ENCODE results near the gene TGFA.

TGFA gene

GRCh38 chr2:70425682-70426301 is 127.8 kb downstream of the TGFA start:
- Histone ChIP-seq H3K27ac (ENCODE audit: low read length) (no peak overlapping the region), H3K9me3 (ENCODE audit: insufficient read depth, low read depth, low read length) (no peaks in the 10 kb centered on the region), H3K9ac (ENCODE audit: low read depth, low read length) (no peak overlapping the region), H3K4me1 (ENCODE audit: insufficient read depth, low read length) (no peaks in the 10 kb centered on the region), H3K27me3 (ENCODE audit: insufficient read depth, low read length) (no peaks in the 10 kb centered on the region), H3K36me3 (ENCODE audit: insufficient read depth, low read depth, low read length) (no peaks in the 10 kb centered on the region), H3K4me3 (ENCODE audit: low read length) (no peak overlapping the region)

DNA sequence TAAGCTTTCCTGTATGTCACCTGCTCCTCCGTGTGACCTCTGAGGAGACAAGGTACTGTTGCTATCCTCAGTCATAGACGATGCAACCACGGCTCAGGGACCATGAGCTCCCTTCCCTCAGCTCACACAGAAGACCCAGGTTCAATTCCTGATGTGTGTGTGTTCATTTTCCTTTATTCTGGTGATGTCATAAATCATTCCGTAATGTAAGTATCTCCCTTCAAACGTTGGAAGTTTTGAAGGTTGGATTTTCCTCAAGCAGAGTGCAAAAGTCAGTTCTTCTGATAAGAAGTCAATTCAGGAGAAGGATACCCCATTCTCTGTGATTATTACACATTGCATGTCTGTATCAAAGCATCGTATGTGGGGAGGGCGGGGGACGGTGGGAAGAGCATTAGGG is 132.9 kb downstream of the TGFA start:
- Histone ChIP-seq H3K4me1 (ENCODE audit: insufficient read depth, low read length) (no peaks in the 10 kb centered on the region), H3K27ac (ENCODE audit: low read length) (no peak overlapping the region), H3K36me3 (ENCODE audit: insufficient read depth, low read depth, low read length) (no peaks in the 10 kb centered on the region), H3K27me3 (ENCODE audit: insufficient read depth, low read length) (no peaks in the 10 kb centered on the region), H3K9me3 (ENCODE audit: insufficient read depth, low read depth, low read length) (no peaks in the 10 kb centered on the region), H3K9ac (ENCODE audit: low read depth, low read length) (no peak overlapping the region), H3K4me3 (ENCODE audit: low read length) (no peak overlapping the region)

DNA sequence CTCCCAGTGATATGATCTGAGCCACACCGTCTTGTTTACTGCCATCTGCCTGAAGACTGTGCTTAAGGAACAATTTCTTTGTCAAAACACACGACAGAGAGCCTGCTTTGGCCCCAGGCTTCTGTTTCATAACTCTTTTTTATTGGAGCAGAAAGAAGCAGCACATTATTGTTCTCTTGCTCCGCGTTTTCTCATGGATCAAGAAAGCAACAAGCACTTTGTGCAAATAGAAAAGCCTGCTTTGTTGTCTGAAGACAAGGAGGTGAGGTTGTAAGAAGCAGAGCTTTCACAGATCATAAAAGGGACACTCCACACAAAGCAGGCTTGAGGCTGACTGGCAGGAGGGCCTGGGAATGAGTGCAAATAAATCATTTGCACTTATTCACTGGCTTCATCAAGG is 133.5 kb downstream of the TGFA start:
- Histone ChIP-seq H3K27me3 (ENCODE audit: insufficient read depth, low read length) (no peaks in the 10 kb centered on the region), H3K27ac (ENCODE audit: low read length) (no peak overlapping the region), H3K9me3 (ENCODE audit: insufficient read depth, low read depth, low read length) (no peaks in the 10 kb centered on the region), H3K9ac (ENCODE audit: low read depth, low read length) (no peak overlapping the region), H3K4me1 (ENCODE audit: insufficient read depth, low read length) (no peaks in the 10 kb centered on the region), H3K36me3 (ENCODE audit: insufficient read depth, low read depth, low read length) (no peaks in the 10 kb centered on the region), H3K4me3 (ENCODE audit: low read length) (no peak overlapping the region)

- H3K27ac ChIP-seq (ENCODE audit: low read length) = no peak overlapping the region
- no peaks in the 10 kb centered on the region for H3K36me3 ChIP-seq (ENCODE audit: insufficient read depth, low read depth, low read length)
- H3K4me1 ChIP-seq (ENCODE audit: insufficient read depth, low read length) = no peaks in the 10 kb centered on the region
- no peak overlapping the region for H3K4me3 ChIP-seq (ENCODE audit: low read length)
- no peaks in the 10 kb centered on the region for H3K9me3 ChIP-seq (ENCODE audit: insufficient read depth, low read depth, low read length)
- H3K27me3 ChIP-seq (ENCODE audit: insufficient read depth, low read length) = no peaks in the 10 kb centered on the region
- no peak overlapping the region for H3K9ac ChIP-seq (ENCODE audit: low read depth, low read length)
Observed at GRCh38 chr2:70418514-70418913, 135.1 kb downstream of the TGFA start.

DNA sequence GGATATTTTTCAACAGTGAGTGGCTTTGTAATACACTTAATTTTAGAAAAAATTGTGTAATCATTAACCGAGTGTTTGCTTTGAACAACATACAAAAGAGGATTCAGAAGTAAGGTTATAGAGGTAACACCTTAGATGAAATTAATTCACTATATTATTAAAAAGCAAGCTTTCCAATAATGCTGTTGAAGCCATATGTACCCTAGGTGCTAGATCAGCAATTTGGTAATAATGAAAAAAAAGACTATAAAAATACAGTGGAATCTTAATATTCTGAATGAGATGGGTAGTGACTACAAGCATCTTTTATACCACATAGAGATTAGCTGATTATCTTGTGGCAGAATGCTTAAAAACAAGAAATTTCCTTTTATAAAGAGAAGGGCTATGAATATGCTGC is 136.6 kb downstream of the TGFA start:
- H3K4me3 ChIP-seq (ENCODE audit: low read length) = no peak overlapping the region
- H3K36me3 ChIP-seq (ENCODE audit: insufficient read depth, low read depth, low read length) = no peaks in the 10 kb centered on the region
- H3K27me3 ChIP-seq (ENCODE audit: insufficient read depth, low read length) = no peaks in the 10 kb centered on the region
- H3K27ac ChIP-seq (ENCODE audit: low read length) = no peak overlapping the region
- H3K4me1 ChIP-seq (ENCODE audit: insufficient read depth, low read length) = no peaks in the 10 kb centered on the region
- H3K9me3 ChIP-seq (ENCODE audit: insufficient read depth, low read depth, low read length) = no peaks in the 10 kb centered on the region
- H3K9ac ChIP-seq (ENCODE audit: low read depth, low read length) = no peak overlapping the region

- Histone ChIP-seq H3K9me3 (ENCODE audit: insufficient read depth, low read depth, low read length) (no peaks in the 10 kb centered on the region), H3K9ac (ENCODE audit: low read depth, low read length) (no peak overlapping the region), H3K4me3 (ENCODE audit: low read length) (no peak overlapping the region), H3K36me3 (ENCODE audit: insufficient read depth, low read depth, low read length) (no peaks in the 10 kb centered on the region), H3K27me3 (ENCODE audit: insufficient read depth, low read length) (no peaks in the 10 kb centered on the region), H3K27ac (ENCODE audit: low read length) (no peak overlapping the region), H3K4me1 (ENCODE audit: insufficient read depth, low read length) (no peaks in the 10 kb centered on the region)
Observed at GRCh38 chr2:70412294-70413070, 141.1 kb downstream of the TGFA start.

- H3K4me1 ChIP-seq (ENCODE audit: insufficient read depth, low read length) = no peaks in the 10 kb centered on the region
- H3K9ac ChIP-seq (ENCODE audit: low read depth, low read length) = no peak overlapping the region
- H3K9me3 ChIP-seq (ENCODE audit: insufficient read depth, low read depth, low read length) = no peaks in the 10 kb centered on the region
- no peak overlapping the region for H3K4me3 ChIP-seq (ENCODE audit: low read length)
- H3K27ac ChIP-seq (ENCODE audit: low read length) = no peak overlapping the region
- no peaks in the 10 kb centered on the region for H3K36me3 ChIP-seq (ENCODE audit: insufficient read depth, low read depth, low read length)
- no peaks in the 10 kb centered on the region for H3K27me3 ChIP-seq (ENCODE audit: insufficient read depth, low read length)
Observed at GRCh38 chr2:70411483-70412125, 142.0 kb downstream of the TGFA start.

DNA sequence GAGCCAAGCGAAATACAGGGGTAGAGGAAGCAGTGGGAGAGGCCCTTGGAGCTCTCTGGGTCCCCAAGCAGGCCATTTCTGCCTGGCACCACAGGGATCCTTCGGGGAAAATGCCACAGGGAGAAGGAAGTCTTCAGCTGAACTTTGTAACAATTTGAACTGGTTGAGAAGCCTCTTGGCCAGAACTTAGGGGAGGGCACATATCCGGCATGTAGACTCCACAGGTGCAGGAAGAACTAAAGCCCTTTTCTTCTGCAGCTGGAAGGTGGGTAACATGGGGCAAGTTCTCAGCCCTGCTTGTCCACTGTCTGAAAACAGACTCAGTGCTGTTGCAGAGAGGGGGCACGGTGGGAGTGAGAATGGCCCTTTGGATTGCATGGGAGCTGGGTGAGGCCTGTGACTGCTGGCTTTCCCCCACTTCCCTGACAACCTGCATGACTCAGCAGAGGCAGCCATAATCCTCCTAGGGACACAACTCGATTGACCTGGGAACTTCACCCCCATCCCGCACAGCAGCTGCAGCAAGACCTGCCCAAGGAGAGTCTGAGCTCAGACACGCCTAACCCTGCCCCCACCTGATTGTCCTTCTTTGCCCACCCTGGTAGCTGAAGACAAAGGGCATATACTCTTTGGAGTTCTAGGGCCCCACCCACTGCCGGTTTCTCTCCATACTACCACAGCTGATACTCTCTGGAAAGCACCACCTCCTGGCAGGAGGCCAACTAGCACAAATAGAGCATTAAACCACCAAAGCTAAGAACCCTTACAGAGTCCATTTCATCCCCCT is 150.2 kb downstream of the TGFA start:
- no peak overlapping the region for H3K27ac ChIP-seq (ENCODE audit: low read length)
- H3K9ac ChIP-seq (ENCODE audit: low read depth, low read length) = no peak overlapping the region
- H3K4me1 ChIP-seq (ENCODE audit: insufficient read depth, low read length) = no peaks in the 10 kb centered on the region
- H3K9me3 ChIP-seq (ENCODE audit: insufficient read depth, low read depth, low read length) = no peaks in the 10 kb centered on the region
- H3K4me3 ChIP-seq (ENCODE audit: low read length) = no peak overlapping the region
- no peaks in the 10 kb centered on the region for H3K27me3 ChIP-seq (ENCODE audit: insufficient read depth, low read length)
- H3K36me3 ChIP-seq (ENCODE audit: insufficient read depth, low read depth, low read length) = no peaks in the 10 kb centered on the region

GRCh38 chr2:70400539-70400938 is 153.1 kb downstream of the TGFA start:
- Histone ChIP-seq H3K4me3 (ENCODE audit: low read length) (no peak overlapping the region), H3K9ac (ENCODE audit: low read depth, low read length) (no peak overlapping the region), H3K9me3 (ENCODE audit: insufficient read depth, low read depth, low read length) (no peaks in the 10 kb centered on the region), H3K27me3 (ENCODE audit: insufficient read depth, low read length) (no peaks in the 10 kb centered on the region), H3K36me3 (ENCODE audit: insufficient read depth, low read depth, low read length) (no peaks in the 10 kb centered on the region), H3K27ac (ENCODE audit: low read length) (no peak overlapping the region), H3K4me1 (ENCODE audit: insufficient read depth, low read length) (no peaks in the 10 kb centered on the region)

GRCh38 chr2:70399046-70399445 is 154.6 kb downstream of the TGFA start:
- Histone ChIP-seq H3K36me3 (ENCODE audit: insufficient read depth, low read depth, low read length) (no peaks in the 10 kb centered on the region), H3K27me3 (ENCODE audit: insufficient read depth, low read length) (no peaks in the 10 kb centered on the region), H3K9me3 (ENCODE audit: insufficient read depth, low read depth, low read length) (no peaks in the 10 kb centered on the region), H3K4me3 (ENCODE audit: low read length) (no peak overlapping the region), H3K4me1 (ENCODE audit: insufficient read depth, low read length) (no peaks in the 10 kb centered on the region), H3K27ac (ENCODE audit: low read length) (no peak overlapping the region), H3K9ac (ENCODE audit: low read depth, low read length) (no peak overlapping the region)

All from iPS-20b (cell line).